GM06990 (cell line): ENCODE data around the gene MYCL.
A peak's percentile ranks its signal among the peaks of the same experiment; 100 is the strongest.

Experiments used
- DNase-seq: peaks from one replicate; pipeline ENCODE4 v3.0.0-alpha.2; 2011; ENCODE audit not compliant: insufficient read length; ENCODE audit errors: extremely low read depth
- H3K27me3 ChIP-seq: replicated peaks from 2 replicates; pipeline ENCODE4 v1.6.0; 2011; ENCODE audit warnings: low read length; ENCODE audit not compliant: control insufficient read depth, insufficient read depth
- H3K36me3 ChIP-seq: 2 replicates; pipeline ENCODE4 v1.5.1; 2011; ENCODE audit warnings: low read length; ENCODE audit not compliant: control insufficient read depth, insufficient read depth
- H3K4me3 ChIP-seq: replicated peaks from 2 replicates; pipeline ENCODE4 v1.5.1; 2011; ENCODE audit warnings: low read depth, mild to moderate bottlenecking, control low read depth, low read length
- TF ChIP-seq, protein P1 (sequence below): IDR thresholded peaks from 2 replicates; pipeline ENCODE4 v1.5.1; 2011; ENCODE audit warnings: low read length, control low read depth, mild to moderate bottlenecking, inconsistent platforms; ENCODE audit not compliant: insufficient read depth, poor library complexity, severe bottlenecking

The MYCL gene

DNA sequence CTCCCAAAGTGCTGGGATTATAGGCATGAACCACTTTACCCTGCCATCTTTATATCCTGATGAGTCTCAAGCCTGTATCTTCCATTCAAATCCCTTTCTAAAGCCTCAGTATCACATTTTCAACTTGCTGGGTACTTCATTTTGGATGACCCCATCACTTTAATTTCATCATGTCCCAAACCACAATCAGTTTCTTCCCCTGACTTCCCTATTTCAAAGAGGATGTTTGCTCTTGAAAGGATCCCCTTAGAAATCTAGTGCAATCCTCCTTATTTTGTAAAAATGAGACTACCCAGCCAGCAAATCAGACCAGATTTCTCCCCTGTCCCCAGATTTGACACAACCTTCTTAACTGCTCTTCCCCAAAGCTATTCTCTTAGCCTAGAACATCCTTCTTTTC is 11.4 kb downstream of the MYCL start:
- TF ChIP-seq, protein P1, sequence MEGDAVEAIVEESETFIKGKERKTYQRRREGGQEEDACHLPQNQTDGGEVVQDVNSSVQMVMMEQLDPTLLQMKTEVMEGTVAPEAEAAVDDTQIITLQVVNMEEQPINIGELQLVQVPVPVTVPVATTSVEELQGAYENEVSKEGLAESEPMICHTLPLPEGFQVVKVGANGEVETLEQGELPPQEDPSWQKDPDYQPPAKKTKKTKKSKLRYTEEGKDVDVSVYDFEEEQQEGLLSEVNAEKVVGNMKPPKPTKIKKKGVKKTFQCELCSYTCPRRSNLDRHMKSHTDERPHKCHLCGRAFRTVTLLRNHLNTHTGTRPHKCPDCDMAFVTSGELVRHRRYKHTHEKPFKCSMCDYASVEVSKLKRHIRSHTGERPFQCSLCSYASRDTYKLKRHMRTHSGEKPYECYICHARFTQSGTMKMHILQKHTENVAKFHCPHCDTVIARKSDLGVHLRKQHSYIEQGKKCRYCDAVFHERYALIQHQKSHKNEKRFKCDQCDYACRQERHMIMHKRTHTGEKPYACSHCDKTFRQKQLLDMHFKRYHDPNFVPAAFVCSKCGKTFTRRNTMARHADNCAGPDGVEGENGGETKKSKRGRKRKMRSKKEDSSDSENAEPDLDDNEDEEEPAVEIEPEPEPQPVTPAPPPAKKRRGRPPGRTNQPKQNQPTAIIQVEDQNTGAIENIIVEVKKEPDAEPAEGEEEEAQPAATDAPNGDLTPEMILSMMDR: no peak
- no peak for DNase-seq
- Histone ChIP-seq H3K4me3 (no peak overlapping the region), H3K27me3 (no peaks in the 10 kb centered on the region), H3K36me3 (no peaks in the 10 kb centered on the region)

DNA sequence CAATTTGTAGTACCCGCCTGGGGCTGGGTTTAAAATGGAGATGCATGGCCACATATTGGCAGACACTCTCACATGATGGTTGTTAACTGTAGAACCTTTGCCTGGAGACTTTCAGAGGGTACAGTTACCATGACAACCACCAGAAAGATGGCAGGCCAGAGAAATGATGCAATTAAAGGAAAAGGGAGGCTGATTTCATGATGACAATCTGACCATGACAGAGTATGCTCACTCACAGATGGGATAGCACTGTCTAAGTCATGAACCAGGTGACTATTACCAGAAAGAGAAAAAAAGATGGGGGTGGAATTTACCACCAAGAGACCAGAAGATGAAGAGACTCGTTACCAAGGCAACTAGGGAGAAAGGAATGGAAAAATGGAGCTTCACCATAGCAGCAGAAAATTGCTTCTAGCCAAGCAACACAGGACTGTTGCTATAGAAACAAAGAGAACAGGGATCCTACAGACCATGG is 14.9 kb downstream of the MYCL start:
- no peaks in the 10 kb centered on the region for H3K36me3 ChIP-seq
- no peak overlapping the region for H3K4me3 ChIP-seq
- TF ChIP-seq, protein P1: no peak
- no peaks in the 10 kb centered on the region for H3K27me3 ChIP-seq
- DNase-seq: no peak

DNA sequence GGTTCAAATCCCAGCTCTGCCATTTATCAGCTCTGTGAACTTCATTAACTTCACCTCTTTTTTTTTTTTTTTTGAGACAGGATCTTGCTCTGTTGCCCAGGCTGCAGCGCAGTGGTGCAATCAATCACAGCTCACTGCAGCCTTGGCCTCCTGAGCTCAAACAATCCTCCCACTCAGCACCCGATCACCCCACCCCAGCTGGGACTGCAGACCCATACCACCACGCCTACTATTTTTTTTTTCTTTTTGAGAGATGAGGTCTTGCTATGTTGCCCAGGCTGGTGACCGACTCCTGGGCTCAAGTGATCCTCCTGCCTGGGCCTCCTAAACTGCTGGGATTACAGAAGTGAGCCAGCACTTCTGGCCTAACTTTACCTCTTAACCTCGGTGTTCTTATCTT is 16.2 kb downstream of the MYCL start:
- Histone ChIP-seq H3K27me3 (no peaks in the 10 kb centered on the region), H3K4me3 (no peak overlapping the region), H3K36me3 (no peaks in the 10 kb centered on the region)
- TF ChIP-seq, protein P1: no peak
- DNase-seq: no peak

DNA sequence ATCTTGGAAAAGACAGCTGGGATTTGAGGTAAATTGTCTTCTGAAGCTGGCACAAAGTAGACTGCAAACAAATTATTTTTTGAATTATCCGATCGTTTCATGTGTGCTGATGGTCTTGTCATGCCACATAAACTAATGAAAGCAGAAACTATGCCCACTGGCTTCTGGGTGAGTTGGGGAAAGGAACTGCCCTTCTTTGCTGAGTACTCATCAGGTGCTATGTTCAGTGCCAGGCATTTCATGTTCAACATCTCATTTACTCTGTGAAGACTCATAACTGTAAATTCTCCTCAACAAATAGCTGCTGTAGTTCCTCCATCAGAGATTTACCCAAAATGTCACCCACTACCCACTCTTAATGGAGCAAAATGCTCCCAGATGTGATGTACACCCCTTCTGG is 19.6 kb downstream of the MYCL start:
- DNase-seq: no peak
- TF ChIP-seq, protein P1: no peak
- Histone ChIP-seq H3K4me3 (peak overlapping the region; percentile 93), H3K27me3 (no peaks in the 10 kb centered on the region), H3K36me3 (no peaks in the 10 kb centered on the region)

DNA sequence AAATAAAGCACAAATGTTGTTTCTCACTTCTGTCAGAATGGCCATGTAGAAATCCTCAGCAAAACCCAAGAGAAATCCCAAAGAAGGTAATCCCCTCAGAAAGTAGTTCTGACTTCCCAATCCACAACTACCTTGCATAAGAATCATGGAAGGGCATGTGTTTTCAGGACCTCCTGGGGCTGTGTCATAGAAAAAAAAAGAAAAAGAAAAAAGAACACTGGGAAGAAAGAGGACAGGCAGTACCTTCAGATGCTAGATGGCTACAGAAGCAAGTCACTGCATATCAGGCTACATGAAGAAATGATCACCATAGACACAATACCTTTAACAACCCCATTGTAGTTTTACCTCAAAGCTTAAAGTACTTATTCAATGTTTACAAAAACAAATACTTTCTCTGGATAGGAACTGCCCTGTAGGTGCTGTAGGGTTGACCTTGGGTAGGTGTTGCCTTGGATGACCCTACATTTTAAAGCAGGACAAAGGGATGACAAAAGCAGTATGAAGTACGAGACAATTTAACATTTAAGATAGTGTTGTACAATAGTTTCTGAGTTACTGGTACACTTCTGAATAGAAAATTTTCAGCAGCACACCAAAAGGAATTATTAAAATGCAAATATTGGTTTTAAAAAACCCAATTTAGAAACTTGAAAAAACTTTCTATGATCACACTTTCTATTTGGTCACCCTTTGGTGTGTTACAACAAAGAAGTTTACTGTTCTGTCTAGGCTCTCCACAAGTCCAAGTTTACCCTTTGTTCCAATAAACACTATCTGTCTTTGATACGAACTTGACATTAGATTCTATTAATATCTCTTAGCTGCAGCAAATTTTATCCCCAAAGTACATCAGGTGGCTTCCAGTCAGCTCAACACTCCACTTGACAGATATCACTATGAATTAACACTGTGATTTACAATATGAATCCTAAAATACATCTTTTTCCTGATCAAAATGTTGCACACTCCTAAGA is 23.4 kb downstream of the MYCL start:
- no peaks in the 10 kb centered on the region for H3K27me3 ChIP-seq
- DNase-seq: no peak
- no peaks in the 10 kb centered on the region for H3K36me3 ChIP-seq
- H3K4me3 ChIP-seq: no peak overlapping the region; the same call in 1 of the 2 replicates
- TF ChIP-seq, protein P1: no peak
